HG03039 (cell line): Measurements from ENCODE around the gene HOXC13.

ENCODE experiments used
- ATAC-seq: cut with Tn5 transposase; IDR thresholded peaks from one replicate; pipeline ENCODE4 v1.9.1; 2021; ENCODE audit warnings: mild to moderate bottlenecking, moderate library complexity; ENCODE audit not compliant: unreplicated experiment

Gene HOXC13

DNA sequence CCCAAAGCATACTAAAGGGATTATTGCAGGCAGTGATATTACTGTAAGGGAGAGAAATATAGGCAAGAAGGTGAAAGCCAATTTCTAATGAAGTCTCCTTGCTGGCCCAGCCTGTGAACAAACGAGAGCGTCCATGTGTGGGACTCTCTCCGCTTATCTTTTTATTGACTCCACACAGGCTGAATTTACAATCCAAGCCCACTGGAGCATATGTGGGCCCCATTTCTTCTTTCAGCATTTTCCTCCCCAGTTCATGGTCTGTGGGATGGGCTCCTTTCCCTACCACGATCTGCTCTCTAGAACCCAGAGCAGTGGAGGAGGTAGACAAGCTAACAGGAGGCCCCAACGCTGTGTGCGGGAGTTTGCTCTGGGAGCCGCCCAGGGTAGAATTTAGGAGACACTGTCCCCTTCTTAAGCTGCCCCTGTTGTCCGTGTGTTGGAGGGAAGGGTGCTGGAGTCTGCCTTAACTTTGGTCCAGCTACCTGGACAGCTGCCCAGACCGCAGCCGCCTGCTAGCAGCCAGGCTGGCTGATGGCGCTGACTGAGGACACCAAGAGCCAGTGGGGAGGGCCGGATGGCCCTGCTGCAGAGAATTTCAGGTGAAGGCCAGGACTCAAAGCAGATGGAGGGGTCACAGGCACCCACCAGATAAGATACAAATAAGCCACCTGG is 31.1 kb downstream of the HOXC13 start:
- no peak for ATAC-seq

DNA sequence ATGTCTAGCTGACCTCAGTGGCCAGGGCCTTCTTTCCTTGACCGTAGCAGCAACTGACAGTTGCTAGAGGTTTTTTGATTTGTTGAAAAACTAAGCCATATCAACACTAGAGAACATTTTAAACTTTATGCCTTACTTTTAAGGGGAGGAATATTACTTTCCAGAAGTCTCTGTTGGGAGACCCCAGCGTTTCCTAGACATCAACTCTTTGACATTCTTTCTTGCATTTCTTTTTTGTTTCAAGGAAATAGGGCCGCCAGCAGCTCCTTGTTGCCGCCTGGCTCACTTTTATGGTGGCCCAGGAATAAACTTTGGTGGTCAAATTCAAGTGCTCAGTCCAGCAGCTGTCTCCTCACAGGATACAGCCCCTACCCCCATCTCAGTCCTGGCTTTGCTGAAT is 31.8 kb downstream of the HOXC13 start:
- no peak for ATAC-seq

DNA sequence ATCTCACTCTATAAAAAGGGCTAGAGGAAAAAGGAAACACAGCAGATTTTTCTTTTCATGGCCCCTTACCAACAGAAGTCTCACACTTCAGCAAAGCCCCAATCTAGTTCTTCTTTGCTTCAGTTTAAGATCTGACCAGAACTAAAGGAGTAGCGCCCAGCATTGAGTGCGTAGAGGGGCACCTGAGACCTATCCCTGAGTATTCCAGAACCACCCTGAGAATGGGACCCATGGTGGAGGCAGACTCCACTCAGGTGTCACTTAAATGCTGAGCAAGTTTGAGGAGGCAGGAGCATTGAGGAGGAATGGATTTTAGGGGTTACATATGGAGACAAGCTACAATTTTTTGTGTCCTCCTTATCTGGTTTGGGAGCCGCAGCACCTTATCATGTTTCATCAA is 32.5 kb downstream of the HOXC13 start:
- no peak for ATAC-seq

DNA sequence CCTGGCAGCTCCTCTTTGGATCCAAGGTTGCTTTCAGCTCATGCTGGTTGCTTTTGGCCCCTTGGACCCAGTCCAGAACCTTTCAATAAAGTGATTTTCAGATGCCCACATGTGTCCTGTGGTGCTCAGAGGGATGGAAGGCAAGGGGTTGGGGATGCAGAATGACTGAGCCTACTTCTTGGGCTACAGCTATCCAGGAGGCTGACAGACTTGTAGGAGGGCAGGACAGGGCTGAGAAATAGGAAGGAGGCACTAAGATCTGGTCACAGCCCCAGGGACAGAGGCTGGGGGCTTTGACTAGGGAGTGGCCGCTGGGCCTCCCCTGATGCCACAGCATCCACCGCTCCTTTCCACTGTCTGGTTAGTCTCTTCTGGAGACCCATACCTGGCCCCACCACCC is 33.1 kb downstream of the HOXC13 start:
- no peak for ATAC-seq

DNA sequence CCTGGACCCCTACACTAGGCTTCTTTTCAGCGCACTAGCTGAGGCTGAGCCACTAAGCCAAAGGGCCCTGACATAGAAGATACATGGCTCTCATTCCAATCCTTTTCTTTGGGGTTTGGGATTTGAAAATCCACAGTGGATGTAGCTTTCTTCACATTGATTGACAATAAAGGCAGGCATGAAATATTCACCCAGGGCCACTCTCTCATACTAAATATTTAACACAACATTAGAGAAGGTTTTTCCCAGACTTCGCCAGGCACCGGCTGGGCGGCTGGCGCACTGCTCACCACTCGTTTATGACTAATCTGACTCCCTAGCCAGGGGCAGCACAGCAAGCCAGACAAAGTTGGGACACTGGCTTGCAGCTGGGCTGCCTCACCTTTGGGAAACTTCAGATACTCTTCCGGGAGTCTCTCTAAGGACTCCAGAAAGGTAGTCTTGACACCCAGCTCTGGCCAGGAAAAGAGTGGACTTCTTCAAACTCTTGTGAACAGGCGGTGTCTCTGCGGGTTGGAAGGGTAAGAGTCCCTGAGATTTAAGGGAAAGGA is 33.6 kb downstream of the HOXC13 start:
- no peak for ATAC-seq

DNA sequence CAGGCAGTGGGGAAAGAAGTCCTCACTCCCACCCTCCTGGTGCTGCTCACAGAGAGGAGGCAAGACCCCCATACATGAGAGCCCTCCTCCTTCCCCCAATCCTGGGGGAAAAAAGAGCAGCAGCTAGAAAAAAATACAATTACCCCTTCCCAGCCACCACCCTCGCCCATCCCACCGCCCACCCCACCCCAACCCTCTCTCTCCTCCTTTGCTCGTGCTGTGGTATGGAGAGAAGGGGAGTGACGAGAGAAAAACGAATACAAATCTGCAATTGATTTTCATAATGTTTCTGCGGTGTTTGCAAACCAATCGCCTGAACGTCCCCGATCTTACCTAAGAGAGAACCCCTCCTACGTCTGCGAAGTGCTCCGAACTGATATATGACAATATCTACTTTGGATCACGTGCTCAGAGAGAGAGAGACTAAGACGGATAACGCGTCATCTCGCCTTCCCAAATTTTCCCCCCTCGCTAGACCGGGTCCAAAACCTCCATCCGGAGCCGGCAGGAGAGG is 34.1 kb downstream of the HOXC13 start, which contains the start of gene HOXC11:
Gene HOXC11, plus strand, starts transcription at position 405 of the 514 bp plus-strand sequence. CDS start 116 bp downstream, outside the sequence.
- ATAC-seq = no peak

DNA sequence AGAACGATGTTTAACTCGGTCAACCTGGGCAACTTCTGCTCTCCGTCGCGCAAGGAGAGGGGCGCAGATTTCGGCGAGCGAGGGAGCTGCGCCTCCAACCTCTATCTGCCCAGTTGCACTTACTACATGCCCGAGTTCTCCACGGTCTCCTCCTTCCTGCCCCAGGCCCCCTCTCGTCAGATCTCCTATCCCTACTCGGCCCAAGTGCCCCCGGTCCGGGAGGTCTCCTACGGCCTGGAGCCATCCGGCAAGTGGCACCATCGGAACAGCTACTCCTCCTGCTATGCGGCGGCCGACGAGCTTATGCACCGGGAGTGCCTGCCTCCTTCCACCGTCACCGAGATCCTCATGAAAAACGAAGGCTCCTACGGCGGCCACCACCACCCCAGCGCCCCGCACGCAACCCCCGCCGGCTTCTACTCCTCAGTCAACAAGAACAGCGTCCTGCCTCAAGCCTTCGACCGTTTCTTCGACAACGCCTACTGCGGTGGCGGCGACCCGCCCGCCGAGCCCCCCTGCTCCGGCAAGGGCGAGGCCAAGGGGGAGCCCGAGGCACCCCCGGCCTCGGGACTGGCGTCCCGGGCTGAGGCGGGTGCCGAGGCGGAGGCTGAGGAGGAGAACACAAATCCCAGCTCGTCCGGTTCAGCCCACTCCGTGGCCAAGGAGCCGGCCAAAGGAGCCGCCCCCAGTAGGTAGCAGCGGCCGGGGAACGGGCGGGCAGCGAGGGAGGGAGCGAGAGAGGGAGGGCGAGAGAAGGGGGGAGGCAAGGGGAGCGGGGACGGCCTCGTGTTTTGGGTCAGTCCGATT is 34.8 kb downstream of the HOXC13 start:
- ATAC-seq = no peak

DNA sequence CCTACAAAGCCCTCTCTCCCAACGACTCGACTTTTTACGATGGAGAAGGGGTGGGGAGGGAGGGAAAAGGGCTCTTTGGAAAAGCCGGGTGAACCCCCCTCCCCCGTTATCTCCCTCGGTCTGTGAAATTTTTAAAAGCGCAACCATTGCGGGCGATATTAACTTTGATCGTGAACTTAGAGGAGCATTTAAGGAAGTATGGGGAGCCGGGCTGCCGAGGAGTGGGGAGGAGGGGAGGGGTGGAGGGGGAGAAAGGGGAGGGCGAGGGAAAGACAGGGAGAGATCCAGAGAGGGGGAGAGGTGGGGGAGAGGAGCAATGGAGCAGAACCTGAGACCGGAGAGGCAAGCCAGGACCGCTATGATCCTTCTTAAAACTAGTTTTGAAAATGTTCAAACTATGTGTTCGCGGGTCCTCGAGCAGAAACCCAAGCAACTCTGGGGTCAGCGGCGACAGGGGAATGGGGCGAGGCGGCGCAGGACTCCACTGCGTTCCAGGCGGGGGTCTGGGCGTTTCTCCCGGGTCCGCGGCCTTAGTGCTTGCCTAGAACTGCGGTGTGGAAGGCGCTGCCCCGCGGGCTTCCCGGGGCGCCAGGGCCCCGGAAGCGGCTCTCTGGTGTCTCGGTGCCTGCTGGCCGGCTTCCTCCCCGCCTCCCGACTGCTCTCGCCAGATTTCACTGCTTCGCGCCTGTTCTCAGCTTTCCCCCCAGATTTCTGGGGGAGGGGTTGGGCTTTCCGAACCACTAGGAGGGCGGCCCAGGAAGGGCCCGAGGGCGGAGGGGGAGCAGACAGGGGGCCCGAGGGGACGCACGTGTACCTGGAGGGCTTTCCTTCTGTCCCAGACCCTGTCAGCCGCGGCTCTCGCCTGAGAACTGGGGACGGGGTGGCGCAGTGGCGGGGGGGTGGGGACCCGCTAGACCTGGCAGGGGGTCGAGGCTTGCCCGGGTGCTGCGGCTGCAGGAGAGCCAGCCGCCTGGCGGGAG is 35.7 kb downstream of the HOXC13 start, which contains the start of gene HOTAIR:
Gene HOTAIR, minus strand, starts transcription at position 871 of the 980 bp plus-strand sequence.
- ATAC-seq = no peak

DNA sequence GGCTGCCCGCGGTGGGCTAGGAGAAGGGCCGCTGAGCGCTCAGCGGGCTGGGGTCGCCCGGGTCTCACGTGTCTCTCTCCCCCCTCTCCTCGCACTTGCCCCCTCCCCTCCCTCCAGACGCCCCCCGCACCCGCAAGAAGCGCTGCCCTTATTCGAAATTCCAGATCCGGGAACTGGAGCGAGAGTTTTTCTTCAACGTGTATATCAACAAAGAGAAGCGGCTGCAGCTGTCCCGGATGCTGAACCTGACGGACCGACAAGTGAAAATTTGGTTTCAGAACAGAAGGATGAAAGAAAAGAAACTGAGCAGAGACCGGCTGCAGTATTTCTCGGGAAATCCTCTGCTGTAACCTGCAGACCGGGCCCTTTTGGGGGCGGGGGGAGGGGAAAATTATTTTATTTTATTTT is 36.4 kb downstream of the HOXC13 start:
- ATAC-seq = no peak

DNA sequence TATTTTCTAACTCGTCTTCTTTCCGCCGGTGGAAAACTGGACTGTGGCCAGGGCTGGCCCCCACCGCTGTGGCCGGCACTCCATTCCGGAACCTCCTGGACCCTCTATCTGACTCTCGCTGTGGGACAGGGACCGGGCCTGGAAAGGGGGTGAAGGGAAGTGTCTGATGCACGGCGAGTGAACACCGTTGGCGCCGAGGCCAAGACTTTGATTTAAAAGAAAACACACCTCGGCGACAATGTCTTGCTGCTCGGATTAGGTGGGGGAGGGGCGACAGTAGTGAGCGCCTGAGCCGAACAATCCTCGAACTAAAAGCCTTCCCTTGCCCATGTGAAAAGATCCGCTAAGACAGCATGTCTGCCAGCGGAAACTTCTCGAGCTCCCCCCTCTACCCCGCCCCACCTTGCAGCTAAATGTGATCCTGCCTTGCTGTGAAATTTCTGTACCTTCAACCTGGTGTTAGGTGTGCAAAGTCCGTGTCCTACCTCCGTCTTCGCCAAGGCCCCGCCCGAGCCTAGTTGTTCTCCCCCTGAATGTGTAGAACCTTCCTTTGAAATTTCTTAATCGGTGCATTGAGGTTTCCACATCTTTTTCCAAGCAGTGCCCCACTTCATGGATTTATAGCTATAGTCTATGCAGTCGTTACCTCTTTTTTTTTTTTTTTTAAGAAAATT is 37.0 kb downstream of the HOXC13 start:
- no peak for ATAC-seq

DNA sequence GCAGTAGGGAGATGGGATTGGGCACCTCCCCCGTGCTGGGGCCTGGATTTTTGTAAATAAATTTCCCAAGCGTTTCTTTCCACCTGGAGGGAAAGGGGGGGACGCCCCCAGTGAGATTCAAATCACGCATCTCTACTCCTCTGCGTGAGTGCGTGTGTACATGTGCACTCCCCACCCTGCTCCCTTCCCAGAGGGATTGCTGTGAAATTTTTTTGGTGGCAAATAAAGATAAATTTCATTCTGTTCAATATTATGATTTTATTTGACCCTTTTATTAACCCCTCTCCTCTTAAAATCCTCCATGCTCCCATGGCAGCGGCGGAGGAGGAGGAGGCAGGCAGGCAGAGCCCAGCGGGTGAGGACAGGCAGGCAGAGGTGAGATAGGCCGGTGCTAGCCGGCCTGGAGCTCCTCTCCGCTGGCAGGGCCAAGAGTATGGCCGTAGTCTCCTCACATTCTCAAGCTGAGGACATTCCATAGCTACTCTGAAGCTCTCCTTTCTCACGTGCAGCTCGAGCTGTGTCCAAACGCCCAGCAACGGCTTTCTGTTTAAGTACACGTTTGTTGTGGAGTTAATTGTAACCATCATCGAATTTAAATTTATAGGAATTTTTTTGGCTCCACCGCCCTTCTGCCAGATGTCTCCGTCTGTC is 37.7 kb downstream of the HOXC13 start:
- no peak for ATAC-seq

DNA sequence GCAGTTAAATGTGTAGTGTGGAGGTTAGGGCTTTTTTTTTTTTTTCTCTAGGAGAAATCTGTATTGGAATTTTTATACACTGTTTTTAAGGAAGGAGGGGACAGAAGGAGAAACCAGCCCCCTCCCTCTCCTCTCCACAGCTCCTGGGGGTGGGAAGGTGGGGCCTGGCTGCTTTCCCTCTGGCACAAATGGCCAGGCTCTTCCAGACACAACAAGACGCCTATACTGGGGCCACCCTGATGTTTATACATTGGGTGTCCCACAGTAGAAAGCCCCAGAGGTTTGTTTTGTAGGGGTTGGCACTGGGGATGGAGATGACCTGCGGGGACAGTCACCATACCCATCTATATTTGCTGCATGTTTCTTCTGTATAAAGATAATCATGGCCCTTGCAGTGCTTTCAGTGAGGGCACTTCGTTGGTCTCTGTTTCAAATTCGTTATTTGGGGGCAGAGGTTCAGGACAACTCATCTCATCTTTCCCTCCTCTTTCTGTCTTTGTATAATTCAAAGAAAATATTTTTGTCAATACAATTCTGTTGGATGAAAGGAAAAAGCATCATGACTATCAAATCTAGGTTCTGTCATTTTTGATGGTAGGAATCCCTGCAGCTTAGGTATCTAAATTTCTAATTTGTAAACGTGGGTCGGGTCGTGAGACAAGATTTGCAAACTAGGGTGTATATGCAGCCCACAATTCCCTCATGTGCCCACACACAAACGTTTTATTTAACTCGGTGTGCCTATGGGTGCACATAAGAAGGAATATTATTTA is 38.4 kb downstream of the HOXC13 start:
- no peak for ATAC-seq

DNA sequence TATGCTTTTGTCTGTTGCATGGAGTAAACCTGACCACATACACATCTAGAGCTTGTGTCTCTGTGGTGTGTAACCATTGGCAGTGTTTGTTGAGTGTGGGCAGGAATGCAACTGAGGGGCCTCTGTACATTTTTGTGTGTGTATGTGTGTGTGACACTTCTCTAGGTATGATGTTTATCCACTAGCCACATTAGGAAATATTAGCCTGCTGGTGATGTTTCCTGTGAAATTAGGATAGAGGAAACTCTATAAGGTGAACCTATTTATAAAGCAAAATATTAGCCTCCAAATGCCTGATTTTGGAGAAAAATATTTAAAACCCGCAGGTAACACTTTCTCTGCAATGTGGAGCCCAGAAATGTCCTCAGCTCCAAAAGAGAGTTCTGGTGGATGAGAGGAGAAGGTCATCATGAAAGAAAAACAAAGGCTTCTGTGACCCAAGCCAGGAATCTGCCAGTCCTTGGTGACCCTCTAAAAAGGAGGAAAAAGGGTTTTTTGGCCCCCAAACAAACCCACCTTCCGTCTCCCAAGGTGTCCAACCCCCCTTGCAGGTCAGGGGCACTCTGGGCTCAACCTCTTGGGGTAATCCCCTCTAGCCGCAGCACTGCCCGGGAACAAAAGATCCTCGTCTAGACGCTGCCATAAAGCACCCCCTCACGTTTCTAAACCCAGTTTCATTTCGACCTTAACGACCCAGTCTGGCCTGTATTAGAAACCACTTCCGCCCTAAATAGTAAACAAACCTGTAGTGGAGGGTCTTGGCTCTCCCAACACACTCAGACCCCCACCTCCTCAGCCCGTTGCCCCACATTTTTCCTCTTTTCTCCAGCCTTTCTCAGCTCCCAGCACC is 39.2 kb downstream of the HOXC13 start:
- ATAC-seq = no peak

DNA sequence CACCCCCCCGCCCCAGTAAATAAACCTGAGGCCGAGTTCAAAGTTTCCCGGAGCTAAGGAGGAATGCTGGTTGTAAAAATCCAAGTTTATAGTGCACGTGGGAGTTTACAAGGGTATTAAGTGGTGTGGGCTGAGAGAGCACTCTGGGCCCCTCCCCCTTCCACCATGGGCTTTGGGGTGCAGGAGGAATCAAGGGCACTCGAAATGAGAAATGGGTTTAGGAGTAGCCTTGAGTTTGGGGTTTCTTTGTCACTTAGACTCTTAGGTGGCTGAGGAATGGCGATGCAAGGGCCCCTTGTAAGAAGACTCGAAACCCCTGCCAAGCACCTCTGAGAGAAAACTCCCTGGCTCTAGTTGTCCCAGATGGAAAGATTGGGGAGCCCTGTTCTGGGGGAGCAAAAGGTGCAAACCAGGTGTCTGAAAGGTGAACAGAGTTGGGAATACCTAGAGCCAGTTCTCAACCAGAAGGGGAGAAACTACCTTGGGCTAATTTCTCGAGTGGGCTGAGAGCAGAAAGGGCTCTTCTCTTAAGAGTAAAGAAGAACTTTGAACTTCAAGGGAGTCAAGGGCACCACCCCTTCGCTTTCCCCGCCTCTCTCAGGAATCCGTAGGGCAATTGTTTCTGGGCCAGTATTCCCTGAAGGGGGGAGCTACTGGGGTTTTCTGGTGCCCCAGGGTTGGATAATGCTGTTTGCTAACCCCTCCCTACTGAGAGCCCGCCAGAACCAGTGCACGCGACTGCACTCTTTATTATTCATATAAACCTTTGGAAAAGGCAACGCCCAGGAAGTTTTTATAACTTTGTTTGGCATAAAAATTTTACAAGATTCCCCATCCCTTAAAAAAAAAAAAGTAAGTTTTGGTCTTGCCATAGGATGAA is 40.1 kb downstream of the HOXC13 start:
- ATAC-seq = no peak

DNA sequence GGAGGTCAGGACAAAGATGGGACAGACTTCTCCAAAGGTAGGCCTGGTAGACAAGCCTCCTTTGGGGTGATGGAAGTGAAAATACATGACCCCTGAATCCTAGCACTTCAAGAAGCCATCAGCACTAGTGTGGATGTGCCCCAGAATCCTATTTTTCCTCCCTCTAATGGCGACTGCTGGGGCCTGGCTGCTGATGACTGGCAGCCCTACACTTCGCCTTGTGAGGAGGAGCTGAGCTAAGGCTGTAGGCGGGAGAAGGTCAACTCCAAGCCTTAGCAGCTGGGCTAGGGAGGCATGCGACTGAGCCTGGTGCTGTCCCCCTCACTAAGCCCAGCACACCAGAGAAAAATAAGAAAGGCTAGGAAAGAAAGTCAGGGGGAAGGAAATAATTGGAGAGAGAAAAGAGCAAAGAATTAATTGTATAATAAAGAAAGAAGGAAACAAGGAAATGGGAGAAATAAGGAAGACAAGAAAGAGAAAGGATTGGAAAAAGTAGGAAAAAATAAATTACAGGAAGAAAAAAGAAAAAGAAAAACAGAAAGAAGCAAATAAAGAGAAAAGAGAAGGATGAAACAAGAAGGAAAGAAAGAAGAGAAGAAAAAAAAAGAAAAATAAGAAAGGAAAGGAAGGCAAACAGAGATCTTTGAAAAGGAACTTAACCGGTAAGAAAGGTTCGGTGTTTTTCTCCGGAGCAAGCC is 41.6 kb downstream of the HOXC13 start:
- no peak for ATAC-seq

DNA sequence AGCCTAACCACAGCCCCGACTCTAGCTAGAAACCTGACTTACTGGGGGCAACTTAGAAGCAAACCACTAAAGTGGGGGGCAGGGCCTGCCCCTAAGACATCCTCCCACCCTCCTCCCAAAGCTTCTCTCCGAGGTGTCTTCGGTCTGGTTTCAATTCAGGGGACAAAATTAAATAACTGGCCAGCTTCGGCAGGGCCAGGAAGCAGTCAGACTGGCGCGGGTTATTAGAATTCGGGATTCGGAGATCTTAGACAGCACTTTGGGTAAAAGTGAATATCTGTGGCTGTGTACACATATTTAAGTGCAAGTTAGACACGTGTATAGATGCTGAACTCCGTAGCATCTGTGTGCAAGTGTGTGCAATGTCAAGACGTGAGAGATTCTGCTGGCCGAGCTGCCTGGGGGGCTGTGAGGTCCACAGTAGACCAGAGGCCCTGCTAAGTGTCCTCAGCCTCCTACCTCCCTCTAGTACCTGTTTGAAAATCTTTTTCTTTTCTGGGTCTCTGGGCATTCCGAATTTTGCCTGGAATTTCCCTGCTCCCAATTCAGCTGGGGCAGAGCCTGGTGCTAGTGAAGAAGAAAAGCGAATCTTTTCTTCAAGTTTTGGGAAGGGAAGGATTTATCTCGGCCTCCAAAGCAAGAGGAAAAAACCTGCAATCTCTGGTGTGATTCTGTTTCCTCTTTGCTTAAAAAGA is 42.3 kb downstream of the HOXC13 start:
- no peak for ATAC-seq
